KMS-11 (cell line): ENCODE results near the gene CPA2.

Experiments
- H2AFZ ChIP-seq: fragments of 200-600 bp; sonication (generic); 2 replicates; pipeline ENCODE4 v1.6.1; 2016; ENCODE audit warnings: antibody characterized with exemption, mixed run types, low read depth
- H3K27ac ChIP-seq: fragments of 200-600 bp; sonication (generic); 2 replicates; pipeline ENCODE4 v1.6.1; 2016; ENCODE audit warnings: mild to moderate bottlenecking, mixed run types
- H3K27me3 ChIP-seq: fragments of 200-600 bp; sonication (generic); 2 replicates; pipeline ENCODE4 v1.6.1; 2017; ENCODE audit warnings: mild to moderate bottlenecking, low read depth, mixed run types, moderate library complexity; ENCODE audit not compliant: insufficient read depth
- H3K36me3 ChIP-seq: fragments of 200-600 bp; sonication (generic); 2 replicates; pipeline ENCODE4 v1.6.1; 2017; ENCODE audit warnings: mild to moderate bottlenecking, mixed run types; ENCODE audit not compliant: insufficient read depth
- H3K4me1 ChIP-seq: fragments of 200-600 bp; sonication (generic); 2 replicates; pipeline ENCODE4 v1.6.1; 2016; ENCODE audit warnings: mild to moderate bottlenecking, low read depth, mixed run types; ENCODE audit not compliant: poor library complexity, severe bottlenecking
- H3K4me2 ChIP-seq: fragments of 200-600 bp; sonication (generic); 2 replicates; pipeline ENCODE4 v1.7.0; 2016; ENCODE audit warnings: mild to moderate bottlenecking, mixed run types
- H3K4me3 ChIP-seq: fragments of 200-600 bp; sonication (generic); IDR thresholded peaks from 2 replicates; pipeline ENCODE4 v1.6.1; 2017; ENCODE audit warnings: low read depth, low read length, mixed read lengths; ENCODE audit not compliant: insufficient read depth
- H3K79me2 ChIP-seq: fragments of 200-600 bp; sonication (generic); 2 replicates; pipeline ENCODE4 v1.6.1; 2016; ENCODE audit warnings: low read depth, mixed run types; ENCODE audit not compliant: insufficient read depth
- H3K9ac ChIP-seq: fragments of 200-600 bp; sonication (generic); 2 replicates; pipeline ENCODE4 v1.6.1; 2016; ENCODE audit warnings: mild to moderate bottlenecking, mixed run types
- H4K20me1 ChIP-seq: fragments of 200-600 bp; sonication (generic); 2 replicates; pipeline ENCODE4 v1.6.1; 2016; ENCODE audit warnings: mild to moderate bottlenecking, mixed run types; ENCODE audit not compliant: insufficient read depth
- TF ChIP-seq, protein P1 (sequence below): fragments of 200-600 bp; sonication (generic); conservative IDR thresholded peaks from 2 replicates; pipeline ENCODE4 v1.6.1; 2017; ENCODE audit warnings: low read depth, mild to moderate bottlenecking, antibody characterized with exemption, low read length, moderate library complexity, mixed read lengths

CPA2 gene

DNA sequence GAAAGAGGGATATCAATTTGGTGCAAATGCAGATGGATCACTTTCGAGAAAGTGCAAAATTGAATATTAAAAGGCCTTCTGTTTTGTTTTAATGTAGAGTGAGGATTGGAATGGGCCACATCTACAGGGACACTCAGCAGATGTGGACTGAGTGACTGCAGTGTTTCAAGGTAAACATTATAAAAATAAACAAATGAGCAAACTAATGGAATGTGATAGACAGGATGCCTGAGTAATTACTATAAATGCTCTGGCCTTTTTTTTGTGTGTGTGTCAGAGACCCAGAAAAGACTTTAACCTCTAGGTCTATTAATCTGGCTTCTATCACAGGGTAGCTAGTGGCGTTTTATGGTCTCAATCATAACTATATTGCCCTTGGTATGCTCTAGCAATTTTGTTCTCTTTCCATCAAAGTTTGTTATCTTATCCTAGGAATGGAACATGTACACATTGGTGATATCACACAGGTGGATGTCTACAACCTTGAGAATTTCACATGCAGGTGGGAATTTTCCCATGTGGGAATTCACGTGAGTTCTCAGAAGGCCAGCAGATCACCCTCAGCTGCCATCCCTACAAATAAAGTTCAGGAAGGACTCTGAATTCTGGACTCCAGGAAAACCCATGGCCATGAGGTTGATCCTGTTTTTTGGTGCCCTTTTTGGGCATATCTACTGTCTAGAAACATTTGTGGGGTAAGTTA lies at the start of gene CPA2:
TSS of gene CPA2 (plus strand) at position 606 of the 703 bp plus-strand sequence. CDS start at position 625, 19 bp downstream.
- Histone ChIP-seq H3K4me3 (no peak within 1 kb of the TSS), H3K4me1 (no peaks in the 10 kb centered on the region), H3K9ac (no peak within 1 kb of the TSS), H3K4me2 (no peak within 1 kb of the TSS), H3K27ac (no peak within 1 kb of the TSS), H3K36me3 (no peaks in the 10 kb centered on the region), H3K27me3 (no peaks in the 10 kb centered on the region), H2AFZ (no peak within 1 kb of the TSS), H4K20me1 (no peaks in the 10 kb centered on the region), H3K79me2 (no peaks in the 10 kb centered on the region)
- TF ChIP-seq, protein P1, sequence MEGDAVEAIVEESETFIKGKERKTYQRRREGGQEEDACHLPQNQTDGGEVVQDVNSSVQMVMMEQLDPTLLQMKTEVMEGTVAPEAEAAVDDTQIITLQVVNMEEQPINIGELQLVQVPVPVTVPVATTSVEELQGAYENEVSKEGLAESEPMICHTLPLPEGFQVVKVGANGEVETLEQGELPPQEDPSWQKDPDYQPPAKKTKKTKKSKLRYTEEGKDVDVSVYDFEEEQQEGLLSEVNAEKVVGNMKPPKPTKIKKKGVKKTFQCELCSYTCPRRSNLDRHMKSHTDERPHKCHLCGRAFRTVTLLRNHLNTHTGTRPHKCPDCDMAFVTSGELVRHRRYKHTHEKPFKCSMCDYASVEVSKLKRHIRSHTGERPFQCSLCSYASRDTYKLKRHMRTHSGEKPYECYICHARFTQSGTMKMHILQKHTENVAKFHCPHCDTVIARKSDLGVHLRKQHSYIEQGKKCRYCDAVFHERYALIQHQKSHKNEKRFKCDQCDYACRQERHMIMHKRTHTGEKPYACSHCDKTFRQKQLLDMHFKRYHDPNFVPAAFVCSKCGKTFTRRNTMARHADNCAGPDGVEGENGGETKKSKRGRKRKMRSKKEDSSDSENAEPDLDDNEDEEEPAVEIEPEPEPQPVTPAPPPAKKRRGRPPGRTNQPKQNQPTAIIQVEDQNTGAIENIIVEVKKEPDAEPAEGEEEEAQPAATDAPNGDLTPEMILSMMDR: no peak

DNA sequence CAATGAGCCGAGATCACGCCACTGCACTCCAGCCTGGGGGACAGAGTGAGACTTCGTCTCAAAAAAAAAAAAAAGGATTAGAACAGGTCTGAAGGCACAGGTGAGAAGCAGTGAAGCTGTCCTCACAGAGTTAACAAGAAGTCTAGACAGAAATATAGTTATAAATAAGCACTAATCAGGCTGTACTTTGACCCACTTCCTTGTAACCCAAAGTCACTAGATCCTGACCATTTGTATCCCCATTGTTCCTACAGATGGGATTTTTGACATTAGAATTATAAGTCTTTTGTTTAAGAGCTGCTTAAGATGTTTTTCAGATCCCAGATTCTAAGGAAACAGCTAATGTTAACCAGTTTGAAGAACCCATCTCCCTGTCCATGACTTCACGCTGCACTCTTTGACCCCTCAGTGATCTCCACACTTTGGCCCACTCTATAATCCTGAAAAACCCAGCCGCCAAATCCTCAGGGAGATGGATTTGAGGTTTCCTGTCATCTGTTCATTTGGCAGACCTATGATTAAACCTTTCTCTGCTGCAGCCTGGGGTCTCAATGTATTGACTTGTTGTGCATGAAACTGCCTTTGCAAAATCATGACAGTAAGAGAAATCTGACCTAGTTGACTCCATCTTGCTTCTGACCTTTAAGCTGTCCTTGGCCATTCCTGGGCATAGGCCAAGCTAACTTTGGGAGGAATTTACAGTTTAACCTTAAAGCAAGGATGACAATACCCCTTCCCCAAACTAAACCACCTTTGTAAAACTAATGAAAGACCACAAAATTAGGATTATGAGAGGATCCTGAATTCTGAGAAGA lies 47.6 kb upstream of the CPA2 start:
- TF ChIP-seq, protein P1: no peak
- no peak overlapping the region for H3K4me2 ChIP-seq
- H3K27ac ChIP-seq: no peak overlapping the region
- H3K4me3 ChIP-seq: no peak overlapping the region
- H4K20me1 ChIP-seq: no peaks in the 10 kb centered on the region
- no peak overlapping the region for H3K9ac ChIP-seq
- H2AFZ ChIP-seq: no peak overlapping the region
- no peaks in the 10 kb centered on the region for H3K79me2 ChIP-seq
- H3K27me3 ChIP-seq: no peaks in the 10 kb centered on the region
- H3K36me3 ChIP-seq: no peaks in the 10 kb centered on the region
- H3K4me1 ChIP-seq: peaks cover 7% of the 10 kb centered on the region

- no peak overlapping the region for H3K27ac ChIP-seq
- H3K36me3 ChIP-seq: no peaks in the 10 kb centered on the region
- H4K20me1 ChIP-seq: no peaks in the 10 kb centered on the region
- no peak overlapping the region for H3K9ac ChIP-seq
- TF ChIP-seq, protein P1: no peak
- H3K4me1 ChIP-seq: peaks cover 7% of the 10 kb centered on the region
- no peak overlapping the region for H3K4me3 ChIP-seq
- no peak overlapping the region for H2AFZ ChIP-seq
- no peaks in the 10 kb centered on the region for H3K27me3 ChIP-seq
- H3K4me2 ChIP-seq: no peak overlapping the region
- H3K79me2 ChIP-seq: no peaks in the 10 kb centered on the region
Observed at GRCh38 chr7:130219871-130220270, 46.8 kb upstream of the CPA2 start.

DNA sequence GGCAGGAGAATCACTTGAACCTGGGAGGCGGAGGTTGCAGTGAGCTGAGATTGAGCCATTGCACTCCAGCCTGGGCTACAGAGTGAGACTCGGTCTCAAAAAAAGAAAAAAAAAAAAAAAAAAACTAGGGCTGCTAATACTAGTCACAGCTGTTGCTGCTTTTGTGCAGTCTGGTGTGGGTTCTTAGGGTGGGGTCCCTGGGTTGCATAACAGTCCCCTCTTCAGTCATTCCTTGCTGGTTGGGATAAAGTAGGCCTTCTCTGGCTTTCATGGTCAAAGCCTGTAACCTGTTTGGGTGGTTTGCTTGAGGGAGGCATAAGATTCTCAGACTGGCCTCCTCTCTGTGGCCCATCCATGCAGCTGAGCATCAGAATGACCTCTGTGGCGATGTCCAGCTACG lies 44.9 kb upstream of the CPA2 start:
- H3K36me3 ChIP-seq: no peaks in the 10 kb centered on the region
- no peak overlapping the region for H3K9ac ChIP-seq
- H3K79me2 ChIP-seq: no peaks in the 10 kb centered on the region
- H3K4me3 ChIP-seq: no peak overlapping the region
- no peaks in the 10 kb centered on the region for H4K20me1 ChIP-seq
- TF ChIP-seq, protein P1: no peak
- no peak overlapping the region for H3K4me2 ChIP-seq
- H3K27ac ChIP-seq: no peak overlapping the region
- H3K4me1 ChIP-seq: peaks cover 7% of the 10 kb centered on the region
- no peaks in the 10 kb centered on the region for H3K27me3 ChIP-seq
- no peak overlapping the region for H2AFZ ChIP-seq
